ENCODE measurements around the gene LRP2BP. TPM values are rescaled to one million over a fixed set of nuclear protein-coding genes. Genes with fewer than 3 reads are reported as not detected.

Gene LRP2BP
- total RNA-seq, 2 experiments from 2014 or later: 2.7 to 3.1 TPM

DNA sequence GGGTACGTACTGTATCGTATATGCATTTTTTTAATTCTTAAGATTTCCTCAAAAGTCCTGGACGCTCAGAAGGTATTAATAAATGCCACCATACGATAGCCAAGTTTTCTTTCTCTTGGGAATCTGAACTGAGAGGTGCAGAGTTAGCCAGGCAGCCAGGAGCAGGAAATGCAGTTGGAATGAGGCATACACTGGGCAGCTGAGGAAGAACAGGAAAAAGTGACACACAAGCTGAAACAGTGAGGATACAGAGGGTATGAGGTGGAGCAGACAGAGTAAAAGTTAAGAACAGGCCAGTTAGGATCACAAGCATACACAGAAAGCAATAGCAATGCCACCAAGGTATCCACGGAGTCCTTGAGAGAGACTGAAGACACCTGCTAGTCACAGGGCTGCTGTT is 16.7 kb upstream of the LRP2BP start:
- TF ChIP-seq, protein P1, sequence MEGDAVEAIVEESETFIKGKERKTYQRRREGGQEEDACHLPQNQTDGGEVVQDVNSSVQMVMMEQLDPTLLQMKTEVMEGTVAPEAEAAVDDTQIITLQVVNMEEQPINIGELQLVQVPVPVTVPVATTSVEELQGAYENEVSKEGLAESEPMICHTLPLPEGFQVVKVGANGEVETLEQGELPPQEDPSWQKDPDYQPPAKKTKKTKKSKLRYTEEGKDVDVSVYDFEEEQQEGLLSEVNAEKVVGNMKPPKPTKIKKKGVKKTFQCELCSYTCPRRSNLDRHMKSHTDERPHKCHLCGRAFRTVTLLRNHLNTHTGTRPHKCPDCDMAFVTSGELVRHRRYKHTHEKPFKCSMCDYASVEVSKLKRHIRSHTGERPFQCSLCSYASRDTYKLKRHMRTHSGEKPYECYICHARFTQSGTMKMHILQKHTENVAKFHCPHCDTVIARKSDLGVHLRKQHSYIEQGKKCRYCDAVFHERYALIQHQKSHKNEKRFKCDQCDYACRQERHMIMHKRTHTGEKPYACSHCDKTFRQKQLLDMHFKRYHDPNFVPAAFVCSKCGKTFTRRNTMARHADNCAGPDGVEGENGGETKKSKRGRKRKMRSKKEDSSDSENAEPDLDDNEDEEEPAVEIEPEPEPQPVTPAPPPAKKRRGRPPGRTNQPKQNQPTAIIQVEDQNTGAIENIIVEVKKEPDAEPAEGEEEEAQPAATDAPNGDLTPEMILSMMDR (IDR thresholded peaks at IDR 0.05): no peak
- H3K27ac Mint-ChIP-seq: no peak overlapping the region
- ATAC-seq (ENCODE audit: poor library complexity): no peak
- intact Hi-C loops (cut with DNase I, micrococcal nuclease): no loop called here
- POLR2A ChIA-PET: interaction anchor here (0.8 to 3.2 kb wide), 2 partner anchors 9 to 16 kb away, joined by 3 to 7 read pairs; partner anchors contain the start of genes ANKRD37 and LRP2BP
- no peak for DNase-seq
- no peak overlapping the region for H3K27ac ChIP-seq (ENCODE audit: low read depth in 1 of 2, low read length in 2 of 2)
- peaks cover 61% of the 10 kb centered on the region for H3K36me3 ChIP-seq (ENCODE audit: insufficient read depth, low read length)
- no peak overlapping the region for H3K4me3 Mint-ChIP-seq
- H3K27me3 Mint-ChIP-seq: no peaks in the 10 kb centered on the region
- H3K36me3 Mint-ChIP-seq (ENCODE audit: low read depth): peaks cover 77% of the 10 kb centered on the region
- no peaks in the 10 kb centered on the region for H3K27me3 ChIP-seq (ENCODE audit: control insufficient read depth in 1 of 2, insufficient read depth in 2 of 2, low read length in 2 of 2)
- no peaks in the 10 kb centered on the region for H3K4me1 Mint-ChIP-seq (ENCODE audit: low read depth)
- no peak overlapping the region for H3K4me3 ChIP-seq (ENCODE audit: low read length)
- CTCF ChIA-PET: interaction anchor here (0.6 kb wide), 1 partner anchor 1104 kb away, joined by 4 read pairs; no protein-coding TSS in a partner anchor
- no peaks in the 10 kb centered on the region for H3K9me3 Mint-ChIP-seq
- no peaks in the 10 kb centered on the region for H3K4me1 ChIP-seq (ENCODE audit: insufficient read depth, low read length)
- H3K9me3 ChIP-seq (ENCODE audit: control insufficient read depth in 1 of 2, insufficient read depth in 1 of 2, low read length in 2 of 2): no peaks in the 10 kb centered on the region

DNA sequence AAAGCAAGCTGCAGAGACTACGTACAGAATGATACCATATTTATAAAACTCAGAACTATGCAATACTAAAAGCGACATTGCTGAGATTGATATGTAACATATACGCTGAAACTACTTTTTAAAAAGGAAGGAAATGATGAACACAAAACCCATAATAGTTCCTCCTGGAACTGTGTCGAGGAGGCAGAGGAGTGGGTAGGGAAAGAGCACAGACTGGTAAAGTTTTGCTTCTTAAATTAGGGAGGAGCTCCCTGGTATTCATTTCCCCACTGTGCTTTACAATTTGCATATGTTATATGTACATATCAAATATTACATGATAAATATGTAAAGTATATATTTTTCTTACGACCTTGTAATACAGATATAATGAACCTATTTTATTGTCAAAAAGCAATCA is 16.1 kb upstream of the LRP2BP start:
- H3K36me3 Mint-ChIP-seq (ENCODE audit: low read depth): peaks cover 71% of the 10 kb centered on the region
- TF ChIP-seq, protein P1 (IDR thresholded peaks at IDR 0.05): no peak
- no peak for ATAC-seq (ENCODE audit: poor library complexity)
- H3K27ac Mint-ChIP-seq: no peak overlapping the region
- peaks cover 55% of the 10 kb centered on the region for H3K36me3 ChIP-seq (ENCODE audit: insufficient read depth, low read length)
- intact Hi-C loops (cut with DNase I, micrococcal nuclease): no loop called here
- ChIA-PET CTCF (no interaction called here), POLR2A (interaction anchor here (0.8 to 3.2 kb wide), 2 partner anchors 9 to 15 kb away, joined by 3 to 7 read pairs; partner anchors contain the start of genes ANKRD37 and LRP2BP)
- H3K27ac ChIP-seq (ENCODE audit: low read depth in 1 of 2, low read length in 2 of 2): no peak overlapping the region
- H3K4me3 ChIP-seq (ENCODE audit: low read length): no peak overlapping the region
- H3K4me1 ChIP-seq (ENCODE audit: insufficient read depth, low read length): no peaks in the 10 kb centered on the region
- no peak overlapping the region for H3K4me3 Mint-ChIP-seq
- H3K27me3 Mint-ChIP-seq: no peaks in the 10 kb centered on the region
- no peaks in the 10 kb centered on the region for H3K9me3 Mint-ChIP-seq
- no peaks in the 10 kb centered on the region for H3K27me3 ChIP-seq (ENCODE audit: control insufficient read depth in 1 of 2, insufficient read depth in 2 of 2, low read length in 2 of 2)
- H3K4me1 Mint-ChIP-seq (ENCODE audit: low read depth): no peaks in the 10 kb centered on the region
- no peak for DNase-seq
- no peaks in the 10 kb centered on the region for H3K9me3 ChIP-seq (ENCODE audit: control insufficient read depth in 1 of 2, insufficient read depth in 1 of 2, low read length in 2 of 2)

DNA sequence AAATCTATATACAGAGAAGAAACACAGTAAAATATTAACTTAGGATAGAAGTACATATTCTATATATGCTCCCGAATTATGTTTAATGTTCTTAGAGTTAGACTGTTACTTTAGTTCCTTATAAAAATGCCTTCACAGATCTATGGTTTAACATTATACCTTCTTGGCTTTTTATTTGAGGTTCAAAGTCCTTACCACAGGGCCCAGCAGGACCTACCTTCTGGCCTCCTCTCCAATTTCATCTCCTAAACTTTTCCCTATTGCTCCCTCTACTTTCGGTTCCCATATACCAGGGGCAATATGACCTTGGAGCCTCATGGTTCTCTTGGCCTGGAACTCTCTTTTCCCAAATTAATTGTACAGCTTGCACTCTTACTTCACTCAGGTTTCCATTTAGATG is 12.7 kb upstream of the LRP2BP start:
- POLR2A ChIA-PET: no interaction called here
- Histone ChIP-seq H3K9me3 (ENCODE audit: control insufficient read depth in 1 of 2, insufficient read depth in 1 of 2, low read length in 2 of 2) (no peaks in the 10 kb centered on the region), H3K27ac (ENCODE audit: low read depth in 1 of 2, low read length in 2 of 2) (no peak overlapping the region), H3K36me3 (ENCODE audit: insufficient read depth, low read length) (peaks cover 47% of the 10 kb centered on the region), H3K27me3 (ENCODE audit: control insufficient read depth in 1 of 2, insufficient read depth in 2 of 2, low read length in 2 of 2) (no peaks in the 10 kb centered on the region), H3K4me3 (ENCODE audit: low read length) (no peak overlapping the region), H3K4me1 (ENCODE audit: insufficient read depth, low read length) (no peaks in the 10 kb centered on the region)
- TF ChIP-seq, protein P1 (IDR thresholded peaks at IDR 0.05): no peak
- DNase-seq: no peak
- CTCF ChIA-PET: no interaction called here
- no peak overlapping the region for H3K27ac Mint-ChIP-seq
- no peak for ATAC-seq (ENCODE audit: poor library complexity)
- H3K9me3 Mint-ChIP-seq: no peaks in the 10 kb centered on the region
- H3K36me3 Mint-ChIP-seq (ENCODE audit: low read depth): peaks cover 64% of the 10 kb centered on the region
- intact Hi-C loops (cut with DNase I, micrococcal nuclease): no loop called here
- no peaks in the 10 kb centered on the region for H3K4me1 Mint-ChIP-seq (ENCODE audit: low read depth)
- no peaks in the 10 kb centered on the region for H3K27me3 Mint-ChIP-seq
- no peak overlapping the region for H3K4me3 Mint-ChIP-seq

Measured in CD4-positive, alpha-beta T cell (primary cell).